Measurements from ENCODE around the gene KLF2. TPM values are rescaled to one million over a fixed set of nuclear protein-coding genes. Genes with fewer than 3 reads are reported as not detected.
A peak's percentile ranks its signal among the peaks of the same experiment; 100 is the strongest.

Gene KLF2
- total RNA-seq, 1 donor from 2014 or later = 56.1 TPM

- no peak for DNase-seq (ENCODE audit: low spot score)
These were observed 17.8 kb upstream of the KLF2 start for GRCh38 chr19:16306728-16307402.

GRCh38 chr19:16308081-16308480 is 16.5 kb upstream of the KLF2 start:
- no peak for DNase-seq (ENCODE audit: low spot score)

- DNase-seq (ENCODE audit: low spot score) = no peak
These were observed 15.0 kb upstream of the KLF2 start for GRCh38 chr19:16309643-16310042.

- peak; percentile 68 for DNase-seq (ENCODE audit: low spot score)
These were observed 8.7 kb upstream of the KLF2 start for GRCh38 chr19:16315825-16316505.

GRCh38 chr19:16316506-16316882 is 8.1 kb upstream of the KLF2 start:
- DNase-seq (ENCODE audit: low spot score) = no peak

GRCh38 chr19:16319481-16319880 is 5.1 kb upstream of the KLF2 start:
- no peak for DNase-seq (ENCODE audit: low spot score)

- DNase-seq (ENCODE audit: low spot score) = no peak
These were observed 3.6 kb upstream of the KLF2 start for GRCh38 chr19:16320987-16321386.

- peak; percentile 50 for DNase-seq (ENCODE audit: low spot score)
These were observed 518 bp downstream of the KLF2 start for GRCh38 chr19:16325161-16325527.

GRCh38 chr19:16325641-16326400 is 1.2 kb downstream of the KLF2 start:
- DNase-seq (ENCODE audit: low spot score) = peak; percentile 61

- DNase-seq (ENCODE audit: low spot score) = peak; percentile 50
These were observed 2.0 kb downstream of the KLF2 start for GRCh38 chr19:16326401-16327168.

- no peak for DNase-seq (ENCODE audit: low spot score)
These were observed 2.5 kb downstream of the KLF2 start for GRCh38 chr19:16327169-16327475.

- no peak for DNase-seq (ENCODE audit: low spot score)
These were observed 2.9 kb downstream of the KLF2 start for GRCh38 chr19:16327501-16327900.

GRCh38 chr19:16327911-16328823 is 3.5 kb downstream of the KLF2 start:
- peak; percentile 84 for DNase-seq (ENCODE audit: low spot score)

- no peak for DNase-seq (ENCODE audit: low spot score)
These were observed 4.3 kb downstream of the KLF2 start for GRCh38 chr19:16328824-16329482.

- DNase-seq (ENCODE audit: low spot score) = peak; percentile 82
These were observed 5.8 kb downstream of the KLF2 start for GRCh38 chr19:16330368-16330801.

GRCh38 chr19:16330806-16331690 is 6.4 kb downstream of the KLF2 start:
- no peak for DNase-seq (ENCODE audit: low spot score)

GRCh38 chr19:16333001-16333586 is 8.5 kb downstream of the KLF2 start:
- no peak for DNase-seq (ENCODE audit: low spot score)

- no peak for DNase-seq (ENCODE audit: low spot score)
These were observed 9.8 kb downstream of the KLF2 start for GRCh38 chr19:16334411-16334810.

GRCh38 chr19:16335226-16335625 is 10.6 kb downstream of the KLF2 start:
- no peak for DNase-seq (ENCODE audit: low spot score)
